Fibroblast of lung (primary cell): Measurements from ENCODE around the gene ENTPD7.

Experiments
- CTCF ChIP-seq, 2 donors: IDR thresholded peaks in 1 of 2; conservative IDR thresholded peaks in 1 of 2; 1 replicate in 1 of 2; 2 replicates in 1 of 2; pipeline ENCODE4 v1.5.1; 2011 to 2012; ENCODE audit warnings: low read length in 2 of 2, control low read depth in 1 of 2, inconsistent platforms in 1 of 2, low read depth in 1 of 2, mild to moderate bottlenecking in 1 of 2
- EZH2 ChIP-seq: IDR thresholded peaks from 2 replicates; pipeline ENCODE4 v1.5.1; 2012; ENCODE audit warnings: low read length, control low read depth, mild to moderate bottlenecking; ENCODE audit errors: missing control alignments

- TF ChIP-seq CTCF (conservative IDR thresholded peaks at IDR 0.05 in 1 of 2, IDR thresholded peaks at IDR 0.05 in 1 of 2; ENCODE audit: low read depth in 1 of 2, low read length in 2 of 2), result peak; percentile 69 to 78
- no peak for TF ChIP-seq EZH2
Observed at GRCh38 chr10:99612167-99612831, 47.0 kb upstream of the ENTPD7 start.
